Gastroesophageal sphincter (tissue), 4 donors: ENCODE results near the gene CRIP2. TPM values are rescaled to one million over a fixed set of nuclear protein-coding genes. Genes with fewer than 3 reads are reported as not detected.

Experiments
- ATAC-seq: fragments of 150-250 bp; one replicate; pipeline ENCODE4 v1.9.1; 2016; ENCODE audit warnings: mild to moderate bottlenecking, moderate library complexity
- H3K27ac ChIP-seq, 4 donors: fragments of 200-600 bp; sonication (generic) in 3 of 4; 1 replicate in 3 of 4; 2 replicates in 1 of 4; pipeline ENCODE4 v1.5.1; 2016 to 2019
- H3K27me3 ChIP-seq: fragments of 200-600 bp; sonication (generic); one replicate; pipeline ENCODE4 v1.5.1; 2019
- H3K36me3 ChIP-seq, 2 donors: fragments of 200-600 bp; sonication (generic); one replicate each; pipeline ENCODE4 v1.5.1; 2019; ENCODE audit warnings: control low read depth in 1 of 2
- H3K4me1 ChIP-seq, 3 donors: fragments of 200-600 bp; sonication (generic); 1 replicate in 2 of 3; 2 replicates in 1 of 3; pipeline ENCODE4 v1.5.1; 2016 to 2019; ENCODE audit warnings: control low read depth in 2 of 3
- H3K4me3 ChIP-seq, 2 donors: fragments of 200-600 bp; sonication (generic); one replicate each; pipeline ENCODE4 v1.5.1; 2019; ENCODE audit warnings: mild to moderate bottlenecking in 1 of 2, moderate library complexity in 1 of 2
- H3K9me3 ChIP-seq, 3 donors: fragments of 200-600 bp; sonication (generic); one replicate each; pipeline ENCODE4 v1.5.1; 2017 to 2019; ENCODE audit warnings: control low read depth in 2 of 3
- EP300 ChIP-seq: sonication (generic); formaldehyde crosslinking; IDR thresholded peaks from one replicate; pipeline ENCODE4 v1.6.1; 2017; ENCODE audit warnings: antibody characterized with exemption, mild to moderate bottlenecking
- POLR2A ChIP-seq, 2 donors: fragments of 450-650 bp; IDR thresholded peaks; one replicate each; pipeline ENCODE4 v1.6.1; 2017; ENCODE audit warnings: antibody characterized with exemption in 2 of 2, mild to moderate bottlenecking in 2 of 2, moderate library complexity in 1 of 2
- POLR2AphosphoS5 ChIP-seq: sonication (generic); formaldehyde crosslinking; IDR thresholded peaks from one replicate; pipeline ENCODE4 v1.6.1; 2017; ENCODE audit warnings: antibody characterized with exemption
- WGBS, 2 donors: methylation state at CpG; one replicate each; pipeline ENCODE4 v1.1.5; 2018; ENCODE audit warnings: low coverage in 1 of 2; 5-methylcytosine and 5-hydroxymethylcytosine counted together
- total RNA-seq, 4 donors: library from RNA; depleted of rRNA; stranded (reverse); fragments of >200 nt; gene quantifications; one replicate each; pipeline ENCODE4 v1.1.0, GENCODE V29; 2016
- TF ChIP-seq, protein P1 (sequence below), 4 experiments: fragments of 200-600 bp in 2 of 4; fragments of 450-650 bp in 2 of 4; sonication (generic) in 1 of 4; IDR thresholded peaks; one replicate each; pipeline ENCODE4 v1.5.1; 2017 to 2019; ENCODE audit warnings: antibody characterized with exemption in 4 of 4, mild to moderate bottlenecking in 2 of 4, moderate library complexity in 2 of 4

Gene CRIP2
- total RNA-seq, 4 donors from 2014 or later = 165 to 518 (median 343) TPM

DNA sequence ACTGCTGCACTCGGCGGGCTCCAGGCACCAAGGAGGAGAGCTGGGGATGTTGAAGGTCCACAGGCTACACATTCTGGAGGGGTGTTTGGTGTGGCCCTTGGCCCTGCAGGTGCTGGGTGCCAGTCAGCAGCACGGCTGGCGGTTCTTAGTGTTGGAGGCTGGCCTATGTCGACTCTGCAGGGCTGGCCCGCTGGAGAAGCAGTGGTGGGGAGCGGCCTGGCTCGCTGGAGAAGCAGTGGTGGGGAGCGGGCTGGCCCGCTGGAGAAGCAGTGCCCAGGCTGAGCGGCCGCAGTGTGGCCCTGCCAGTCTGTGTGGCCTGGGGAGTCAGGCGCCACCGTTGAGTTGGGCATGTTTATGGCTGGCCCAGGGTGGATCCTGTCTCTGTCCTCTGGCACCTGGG lies 27.6 kb upstream of the CRIP2 start:
- H3K36me3 ChIP-seq = peaks cover 0 to 64% of the 10 kb centered on the region in 2 donors
- H3K27ac ChIP-seq = no peak overlapping the region
- no peak overlapping the region for H3K4me3 ChIP-seq
- no peaks in the 10 kb centered on the region for H3K9me3 ChIP-seq
- no peaks in the 10 kb centered on the region for H3K27me3 ChIP-seq
- TF ChIP-seq POLR2AphosphoS5 (no peak), EP300 (no peak)
- peaks cover 0 to 26% (median 11%) of the 10 kb centered on the region in 3 donors for H3K4me1 ChIP-seq
- ATAC-seq = no peak
- 0% methylated on average over 1 of the region's 14 CpGs; no CpG with 5 or more reads in 1 of the 2 donors for WGBS, 2 donors

DNA sequence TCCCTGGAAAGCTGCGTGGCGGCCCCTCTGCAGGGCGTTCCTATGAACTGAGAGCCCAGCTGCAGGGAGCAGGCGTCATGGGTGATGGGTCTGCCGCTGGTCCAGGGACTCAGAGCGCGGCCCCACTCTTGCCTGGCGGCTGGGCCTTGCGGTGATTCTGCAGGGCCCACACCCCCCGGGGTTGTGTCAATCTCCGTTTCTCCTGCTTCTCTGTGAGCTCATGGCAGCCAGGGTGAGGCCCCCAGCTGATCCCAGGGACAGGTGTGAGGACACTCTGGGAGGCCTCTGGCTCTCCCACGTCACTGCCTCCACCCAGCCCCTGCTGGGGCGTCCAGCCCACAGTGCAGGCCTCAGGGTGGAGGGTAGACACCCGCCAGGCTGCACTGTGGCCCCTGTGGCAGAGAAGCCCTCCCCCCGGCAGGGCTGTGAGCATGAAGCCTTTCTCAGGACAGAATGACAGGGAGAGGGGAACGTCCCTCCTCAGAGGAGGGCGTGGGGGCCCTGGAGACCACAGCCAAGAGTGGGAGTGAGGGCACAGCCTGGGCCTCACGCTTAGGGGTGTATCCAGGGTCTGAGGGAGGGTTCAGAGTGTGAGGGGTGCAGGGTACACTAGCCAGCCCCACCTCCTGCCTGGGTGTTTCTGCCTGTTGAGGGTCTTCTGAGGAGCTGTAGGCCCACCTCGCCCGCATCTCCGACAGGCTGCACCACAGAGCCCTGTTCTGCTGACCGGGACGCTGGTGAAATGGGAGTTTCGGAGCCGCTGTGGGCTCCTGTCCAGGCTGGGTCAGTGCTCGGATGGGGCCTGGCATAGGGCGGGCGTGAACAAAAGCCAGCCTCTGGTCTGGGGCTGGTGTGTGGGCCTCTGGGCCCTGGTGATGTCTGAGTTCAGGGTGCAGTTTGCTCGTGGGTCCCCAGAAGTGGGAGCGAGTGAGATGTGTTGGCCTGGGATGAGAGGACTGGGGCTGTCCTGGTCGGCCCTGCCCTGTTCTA lies 26.7 kb upstream of the CRIP2 start:
- TF ChIP-seq POLR2A (IDR thresholded peaks at IDR 0.05) (no peak), POLR2AphosphoS5 (no peak)
- TF ChIP-seq, protein P1, sequence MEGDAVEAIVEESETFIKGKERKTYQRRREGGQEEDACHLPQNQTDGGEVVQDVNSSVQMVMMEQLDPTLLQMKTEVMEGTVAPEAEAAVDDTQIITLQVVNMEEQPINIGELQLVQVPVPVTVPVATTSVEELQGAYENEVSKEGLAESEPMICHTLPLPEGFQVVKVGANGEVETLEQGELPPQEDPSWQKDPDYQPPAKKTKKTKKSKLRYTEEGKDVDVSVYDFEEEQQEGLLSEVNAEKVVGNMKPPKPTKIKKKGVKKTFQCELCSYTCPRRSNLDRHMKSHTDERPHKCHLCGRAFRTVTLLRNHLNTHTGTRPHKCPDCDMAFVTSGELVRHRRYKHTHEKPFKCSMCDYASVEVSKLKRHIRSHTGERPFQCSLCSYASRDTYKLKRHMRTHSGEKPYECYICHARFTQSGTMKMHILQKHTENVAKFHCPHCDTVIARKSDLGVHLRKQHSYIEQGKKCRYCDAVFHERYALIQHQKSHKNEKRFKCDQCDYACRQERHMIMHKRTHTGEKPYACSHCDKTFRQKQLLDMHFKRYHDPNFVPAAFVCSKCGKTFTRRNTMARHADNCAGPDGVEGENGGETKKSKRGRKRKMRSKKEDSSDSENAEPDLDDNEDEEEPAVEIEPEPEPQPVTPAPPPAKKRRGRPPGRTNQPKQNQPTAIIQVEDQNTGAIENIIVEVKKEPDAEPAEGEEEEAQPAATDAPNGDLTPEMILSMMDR (IDR thresholded peaks at IDR 0.05) = no peak
- Histone ChIP-seq H3K36me3 (peaks cover 0 to 64% of the 10 kb centered on the region in 2 donors), H3K9me3 (no peaks in the 10 kb centered on the region), H3K4me1 (peaks cover 0 to 26% (median 11%) of the 10 kb centered on the region in 3 donors), H3K27me3 (no peaks in the 10 kb centered on the region), H3K27ac (peak overlapping the region in 3 of 4 donors; percentile 50 to 66 (median 65)), H3K4me3 (no peak overlapping the region)
- WGBS, 2 donors = no CpG with 5 or more reads among the region's 31 CpGs
- peak; percentile 4 for ATAC-seq

GRCh38 chr14:105448706-105449111 lies 25.9 kb upstream of the CRIP2 start:
- H3K4me3 ChIP-seq = peak overlapping the region in 1 of 2 donors; percentile 9
- WGBS, 2 donors = no CpG with 5 or more reads among the region's 16 CpGs
- H3K27ac ChIP-seq = peak overlapping the region in 3 of 4 donors; percentile 50 to 66 (median 65)
- TF ChIP-seq POLR2A (IDR thresholded peaks at IDR 0.05) (no peak), POLR2AphosphoS5 (peak; percentile 63)
- TF ChIP-seq, protein P1 (IDR thresholded peaks at IDR 0.05) = peak in 3 of 4 experiments; percentile 93 to 96 (median 96)
- peaks cover 0 to 26% (median 11%) of the 10 kb centered on the region in 3 donors for H3K4me1 ChIP-seq
- H3K27me3 ChIP-seq = no peaks in the 10 kb centered on the region
- peaks cover 0 to 68% of the 10 kb centered on the region in 2 donors for H3K36me3 ChIP-seq
- H3K9me3 ChIP-seq = no peaks in the 10 kb centered on the region
- ATAC-seq = peak; percentile 91

GRCh38 chr14:105449276-105450122 lies 25.1 kb upstream of the CRIP2 start:
- Histone ChIP-seq H3K4me1 (peaks cover 0 to 26% (median 11%) of the 10 kb centered on the region in 3 donors), H3K9me3 (no peaks in the 10 kb centered on the region), H3K27me3 (no peaks in the 10 kb centered on the region), H3K36me3 (peaks cover 0 to 76% of the 10 kb centered on the region in 2 donors), H3K4me3 (no peak overlapping the region), H3K27ac (peak overlapping the region in 2 of 4 donors; percentile 65 to 66)
- ATAC-seq = no peak
- WGBS, 2 donors = no CpG with 5 or more reads among the region's 47 CpGs
- TF ChIP-seq, protein P1 (IDR thresholded peaks at IDR 0.05) = no peak
- TF ChIP-seq POLR2A (IDR thresholded peaks at IDR 0.05) = no peak

GRCh38 chr14:105450123-105450505 lies 24.5 kb upstream of the CRIP2 start:
- Histone ChIP-seq H3K4me1 (peaks cover 0 to 26% (median 11%) of the 10 kb centered on the region in 3 donors), H3K9me3 (no peaks in the 10 kb centered on the region), H3K4me3 (no peak overlapping the region), H3K27ac (no peak overlapping the region), H3K27me3 (no peaks in the 10 kb centered on the region), H3K36me3 (peaks cover 0 to 81% of the 10 kb centered on the region in 2 donors)
- no CpG with 5 or more reads among the region's 22 CpGs for WGBS, 2 donors
- no peak for TF ChIP-seq EP300
- TF ChIP-seq POLR2AphosphoS5 = no peak
- TF ChIP-seq POLR2A (IDR thresholded peaks at IDR 0.05) = no peak
- TF ChIP-seq, protein P1 (IDR thresholded peaks at IDR 0.05) = no peak
- no peak for ATAC-seq
